IMR-90 (cell line): Measurements from ENCODE around the gene IQSEC1. TPM values are rescaled to one million over a fixed set of nuclear protein-coding genes. Genes with fewer than 3 reads are reported as not detected.

ENCODE experiments used
- ATAC-seq: fragments of 200-7000 bp; cut with Tn5 transposase; 2 replicates; pipeline ENCODE4 v1.9.1; 2020; ENCODE audit warnings: low read depth, mild to moderate bottlenecking, moderate library complexity
- BruUV-seq: library from RNA; stranded (reverse); fragments of 400-500 nt; replicated peaks from 2 replicates; lab custom pipeline; 2021; lab: Mats Ljungman, UMichigan
- CTCF ChIA-PET: fragments of 300-600 bp; formaldehyde crosslinking; extraction: SDS; loops from one replicate; lab custom pipeline; 2021; ENCODE audit warnings: antibody characterized with exemption; lab: Yijun Ruan, JAX
- POLR2A ChIA-PET: fragments of 300-600 bp; sonication (Branson Sonifier 250); formaldehyde crosslinking; loops from one replicate; lab custom pipeline; 2022; ENCODE audit warnings: antibody characterized with exemption; ENCODE audit not compliant: unreplicated experiment; lab: Charles Lee
- DNase-seq: peaks from one replicate; pipeline ENCODE4 v3.0.0; 2013
- H2AFZ ChIP-seq: replicated peaks from 2 replicates; pipeline ENCODE3; 2013; ENCODE audit warnings: low read length, mild to moderate bottlenecking; ENCODE audit not compliant: poor library complexity
- H2AK5ac ChIP-seq: 2 replicates; pipeline ENCODE4 v1.6.1; 2013; ENCODE audit warnings: low read depth, low read length, inconsistent platforms
- H2AK9ac ChIP-seq: replicated peaks from 2 replicates; pipeline ENCODE3; 2013; ENCODE audit warnings: mild to moderate bottlenecking, low read depth, low read length, moderate library complexity; ENCODE audit not compliant: poor library complexity
- H2BK120ac ChIP-seq: 2 replicates; pipeline ENCODE4 v1.6.1; 2013; ENCODE audit warnings: low read depth, low read length, inconsistent platforms
- H2BK15ac ChIP-seq: 3 replicates; pipeline ENCODE4 v1.6.1; 2013; ENCODE audit warnings: low read depth, low read length, inconsistent platforms
- H2BK20ac ChIP-seq: 2 replicates; pipeline ENCODE4 v1.6.1; 2013; ENCODE audit warnings: low read depth, mild to moderate bottlenecking, inconsistent platforms, low read length, moderate library complexity
- H2BK5ac ChIP-seq: 2 replicates; pipeline ENCODE4 v1.6.1; 2013; ENCODE audit warnings: mild to moderate bottlenecking, low read depth, low read length, inconsistent platforms; ENCODE audit not compliant: poor library complexity, severe bottlenecking
- H3K14ac ChIP-seq: replicated peaks from 2 replicates; pipeline ENCODE4 v1.6.1; 2013; ENCODE audit warnings: low read depth, low read length, inconsistent platforms
- H3K18ac ChIP-seq: 2 replicates; pipeline ENCODE4 v1.6.1; 2013; ENCODE audit warnings: low read depth, low read length, control low read depth
- H3K23ac ChIP-seq: 2 replicates; pipeline ENCODE4 v1.6.1; 2013; ENCODE audit warnings: low read depth, low read length, inconsistent platforms
- H3K27ac ChIP-seq: 2 replicates; pipeline ENCODE4 v1.5.1; 2013; ENCODE audit warnings: mild to moderate bottlenecking, control low read depth, low read length; ENCODE audit not compliant: insufficient read depth
- H3K27me3 ChIP-seq: 2 replicates; pipeline ENCODE4 v1.6.1; 2013; ENCODE audit warnings: low read length; ENCODE audit not compliant: control insufficient read depth, insufficient read depth
- H3K36me3 ChIP-seq: 2 replicates; pipeline ENCODE4 v1.6.1; 2013; ENCODE audit warnings: low read length, mixed read lengths; ENCODE audit not compliant: control insufficient read depth, insufficient read depth
- H3K4ac ChIP-seq: 2 replicates; pipeline ENCODE4 v1.6.1; 2013; ENCODE audit warnings: low read depth, low read length, inconsistent platforms
- H3K4me1 ChIP-seq: 2 replicates; pipeline ENCODE4 v1.6.1; 2013; ENCODE audit warnings: low read length, mixed read lengths; ENCODE audit not compliant: control insufficient read depth, insufficient read depth
- H3K4me2 ChIP-seq: 2 replicates; pipeline ENCODE4 v1.6.1; 2013; ENCODE audit warnings: low read depth, mild to moderate bottlenecking, control low read depth, low read length, moderate library complexity
- H3K4me3 ChIP-seq: 2 replicates; pipeline ENCODE4 v1.5.1; 2013; ENCODE audit warnings: low read depth, mild to moderate bottlenecking, control low read depth, low read length, moderate library complexity; ENCODE audit not compliant: insufficient read depth
- H3K56ac ChIP-seq: 2 replicates; pipeline ENCODE4 v1.6.1; 2013; ENCODE audit warnings: low read length, inconsistent platforms; ENCODE audit not compliant: insufficient read depth; ENCODE audit errors: extremely low read depth
- H3K79me1 ChIP-seq, 2 experiments: 2 replicates each; pipeline ENCODE4 v1.6.1; 2013; ENCODE audit warnings: low read length in 2 of 2, inconsistent platforms in 1 of 2, low read depth in 1 of 2
- H3K9ac ChIP-seq: 2 replicates; pipeline ENCODE4 v1.6.1; 2013; ENCODE audit warnings: low read depth, low read length, control low read depth
- H3K9me1 ChIP-seq: 2 replicates; pipeline ENCODE4 v1.6.1; 2013; ENCODE audit warnings: low read length, inconsistent platforms; ENCODE audit not compliant: insufficient read depth
- H3K9me3 ChIP-seq: 2 replicates; pipeline ENCODE4 v1.6.1; 2013; ENCODE audit warnings: low read length; ENCODE audit not compliant: control insufficient read depth, insufficient read depth
- H4K20me1 ChIP-seq: 2 replicates; pipeline ENCODE4 v1.6.1; 2013; ENCODE audit warnings: low read length, inconsistent platforms; ENCODE audit not compliant: insufficient read depth
- H4K5ac ChIP-seq: 2 replicates; pipeline ENCODE4 v1.6.1; 2013; ENCODE audit warnings: mild to moderate bottlenecking, low read depth, low read length, control low read depth
- H4K8ac ChIP-seq, 2 experiments: 2 replicates each; pipeline ENCODE4 v1.6.1; 2013; ENCODE audit warnings: low read depth in 2 of 2, low read length in 2 of 2, control low read depth in 1 of 2, inconsistent platforms in 1 of 2
- H4K91ac ChIP-seq: 2 replicates; pipeline ENCODE4 v1.6.1; 2013; ENCODE audit warnings: low read depth, low read length, inconsistent platforms; ENCODE audit not compliant: insufficient read depth
- BHLHE40 ChIP-seq: fragments of 150-350 bp; IDR thresholded peaks from 2 replicates; pipeline ENCODE4 v1.6.1; 2016; ENCODE audit warnings: mild to moderate bottlenecking, low read depth, low read length
- CEBPB ChIP-seq: IDR thresholded peaks from 2 replicates; pipeline ENCODE4 v1.6.1; 2012; ENCODE audit warnings: low read depth, low read length, improper control_type of control experiment
- CHD1 ChIP-seq: IDR thresholded peaks from 2 replicates; pipeline ENCODE4 v1.6.1; 2012; ENCODE audit warnings: low read depth, low read length, improper control_type of control experiment
- MAFK ChIP-seq: IDR thresholded peaks from 2 replicates; pipeline ENCODE4 v1.6.1; 2012; ENCODE audit warnings: low read depth, low read length, improper control_type of control experiment
- MAZ ChIP-seq: IDR thresholded peaks from 2 replicates; pipeline ENCODE4 v1.6.1; 2012; ENCODE audit warnings: low read depth, mild to moderate bottlenecking, low read length, improper control_type of control experiment, moderate library complexity, borderline replicate concordance
- MXI1 ChIP-seq: IDR thresholded peaks from 2 replicates; pipeline ENCODE4 v1.6.1; 2012; ENCODE audit warnings: low read depth, mild to moderate bottlenecking, low read length, moderate library complexity, borderline replicate concordance
- POLR2A ChIP-seq: IDR thresholded peaks from 2 replicates; pipeline ENCODE4 v1.6.1; 2012; ENCODE audit warnings: mild to moderate bottlenecking, low read depth, low read length
- RCOR1 ChIP-seq: IDR thresholded peaks from 2 replicates; pipeline ENCODE4 v1.6.1; 2012; ENCODE audit warnings: mild to moderate bottlenecking, low read length, improper control_type of control experiment; ENCODE audit not compliant: insufficient replicate concordance
- RFX5 ChIP-seq: IDR thresholded peaks from 2 replicates; pipeline ENCODE4 v1.8.0; 2012; ENCODE audit warnings: low read depth, mild to moderate bottlenecking, low read length, moderate library complexity
- SMC3 ChIP-seq: fragments of 150-350 bp; IDR thresholded peaks from 2 replicates; pipeline ENCODE4 v1.6.1; 2016; ENCODE audit warnings: low read depth, mild to moderate bottlenecking, antibody characterized with exemption, low read length, moderate library complexity
- WGBS, 2 experiments: methylation state at CpG; one replicate each; pipeline versions ENCODE4 v1.1.5 to v1.1.7; 2013; ENCODE audit warnings: missing lambda C conversion rate in 2 of 2; ENCODE audit not compliant: insufficient read length in 1 of 2; ENCODE audit errors: extremely low coverage in 2 of 2; 5-methylcytosine and 5-hydroxymethylcytosine counted together
- dilution Hi-C: fragments of 300-500 bp; cut with HindIII; formaldehyde crosslinking; loops from one replicate; pipeline ENCODE4 v1.14.3; 2018; ENCODE audit warnings: low sequenced_read_pairs; ENCODE audit not compliant: unreplicated experiment
- in situ Hi-C: fragments of 300-500 bp; cut with MboI; formaldehyde crosslinking; loops from 3 replicates; pipeline ENCODE4 v1.14.3; 2019; ENCODE audit warnings: low sequenced_read_pairs, inconsistent platforms, mixed read lengths
- intact Hi-C: fragments of 100-400 bp; cut with micrococcal nuclease; formaldehyde crosslinking; loops from 2 replicates; pipeline ENCODE4 v1.10.0; 2022
- polyA plus RNA-seq, 3 experiments: library from polyadenylated mRNA; depleted of rRNA; stranded (reverse); fragments of >200 nt; gene quantifications; 2 replicates each; pipeline ENCODE4 v1.2.3, GENCODE V29; 2012; ENCODE audit warnings: low replicate concordance in 1 of 3
- total RNA-seq: library from RNA; depleted of rRNA; stranded (reverse); fragments of >200 nt; gene quantifications from 2 replicates; pipeline ENCODE4 v1.2.3, GENCODE V29; 2012
- TF ChIP-seq, protein P1 (sequence below): fragments of 150-350 bp; IDR thresholded peaks from 2 replicates; pipeline ENCODE4 v1.6.1; 2017; ENCODE audit warnings: mild to moderate bottlenecking, antibody characterized with exemption, low read length, low read depth
- TF ChIP-seq, protein P2 (sequence below): conservative IDR thresholded peaks from 2 replicates; pipeline ENCODE4 v1.5.1; 2012; ENCODE audit warnings: mild to moderate bottlenecking, low read depth, low read length, improper control_type of control experiment
- TF ChIP-seq, protein P3 (sequence below): fragments of 150-350 bp; IDR thresholded peaks from 2 replicates; pipeline ENCODE4 v1.6.1; 2016; ENCODE audit warnings: low read depth, mild to moderate bottlenecking, low read length, moderate library complexity, borderline replicate concordance

The IQSEC1 gene
- total and polyA plus RNA-seq, 2 of the 4 experiments (the other 2 are of a cell fraction) = 5.9 to 11.9 TPM

DNA sequence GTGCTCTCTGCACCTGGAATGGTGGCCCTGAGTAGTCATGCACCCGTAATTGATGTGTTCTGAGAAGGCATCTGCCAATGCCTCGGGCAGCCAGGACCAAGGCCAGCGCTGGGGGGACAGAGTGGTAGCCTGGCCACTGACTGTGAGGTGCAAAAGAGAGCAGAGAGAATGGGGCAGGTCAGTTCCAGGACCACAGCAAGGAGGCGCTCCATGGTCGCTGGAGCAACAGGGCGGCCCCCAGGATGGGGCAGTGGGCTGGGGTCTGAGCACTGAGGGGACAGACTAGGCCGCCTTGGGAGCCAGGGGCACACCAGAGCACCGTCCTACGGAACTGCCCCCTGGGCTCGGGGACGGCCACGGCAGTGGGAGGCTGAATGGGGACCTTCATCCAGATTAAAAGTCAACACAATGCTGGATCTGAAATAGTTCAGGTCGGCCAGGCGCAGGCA, 48.3 kb upstream of the IQSEC1 start:
- in situ Hi-C loops = no loop called here
- Histone ChIP-seq H2BK5ac (no peak overlapping the region), H2BK20ac (no peak overlapping the region), H3K4me1 (no peaks in the 10 kb centered on the region), H4K91ac (no peak overlapping the region), H3K4me2 (no peak overlapping the region), H3K9me3 (no peaks in the 10 kb centered on the region), H3K27me3 (peaks cover 10% of the 10 kb centered on the region), H3K36me3 (no peaks in the 10 kb centered on the region), H3K14ac (no peak overlapping the region), H3K23ac (no peak overlapping the region), H3K4ac (no peak overlapping the region), H2BK15ac (no peak overlapping the region), H3K4me3 (no peak overlapping the region), H3K18ac (no peak overlapping the region), H2AK9ac (no peak overlapping the region), H4K8ac (no peak overlapping the region), H3K9me1 (no peaks in the 10 kb centered on the region), H4K20me1 (no peaks in the 10 kb centered on the region), H3K56ac (no peak overlapping the region), H2BK120ac (no peak overlapping the region), H2AK5ac (no peak overlapping the region), H2AFZ (no peak overlapping the region), H4K5ac (no peak overlapping the region), H3K79me1 (no peaks in the 10 kb centered on the region), H3K9ac (no peak overlapping the region), H3K27ac (no peak overlapping the region)
- CTCF ChIA-PET = no interaction called here
- POLR2A ChIA-PET = no interaction called here
- no CpG with 5 or more reads among the region's 14 CpGs for WGBS, 2 experiments
- TF ChIP-seq POLR2A (no peak), RFX5 (no peak), MAZ (no peak), CHD1 (no peak), MXI1 (no peak), CEBPB (no peak), RCOR1 (no peak), BHLHE40 (no peak), SMC3 (no peak), MAFK (no peak)
- TF ChIP-seq, protein P1, sequence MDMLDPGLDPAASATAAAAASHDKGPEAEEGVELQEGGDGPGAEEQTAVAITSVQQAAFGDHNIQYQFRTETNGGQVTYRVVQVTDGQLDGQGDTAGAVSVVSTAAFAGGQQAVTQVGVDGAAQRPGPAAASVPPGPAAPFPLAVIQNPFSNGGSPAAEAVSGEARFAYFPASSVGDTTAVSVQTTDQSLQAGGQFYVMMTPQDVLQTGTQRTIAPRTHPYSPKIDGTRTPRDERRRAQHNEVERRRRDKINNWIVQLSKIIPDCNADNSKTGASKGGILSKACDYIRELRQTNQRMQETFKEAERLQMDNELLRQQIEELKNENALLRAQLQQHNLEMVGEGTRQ = no peak
- TF ChIP-seq, protein P2, sequence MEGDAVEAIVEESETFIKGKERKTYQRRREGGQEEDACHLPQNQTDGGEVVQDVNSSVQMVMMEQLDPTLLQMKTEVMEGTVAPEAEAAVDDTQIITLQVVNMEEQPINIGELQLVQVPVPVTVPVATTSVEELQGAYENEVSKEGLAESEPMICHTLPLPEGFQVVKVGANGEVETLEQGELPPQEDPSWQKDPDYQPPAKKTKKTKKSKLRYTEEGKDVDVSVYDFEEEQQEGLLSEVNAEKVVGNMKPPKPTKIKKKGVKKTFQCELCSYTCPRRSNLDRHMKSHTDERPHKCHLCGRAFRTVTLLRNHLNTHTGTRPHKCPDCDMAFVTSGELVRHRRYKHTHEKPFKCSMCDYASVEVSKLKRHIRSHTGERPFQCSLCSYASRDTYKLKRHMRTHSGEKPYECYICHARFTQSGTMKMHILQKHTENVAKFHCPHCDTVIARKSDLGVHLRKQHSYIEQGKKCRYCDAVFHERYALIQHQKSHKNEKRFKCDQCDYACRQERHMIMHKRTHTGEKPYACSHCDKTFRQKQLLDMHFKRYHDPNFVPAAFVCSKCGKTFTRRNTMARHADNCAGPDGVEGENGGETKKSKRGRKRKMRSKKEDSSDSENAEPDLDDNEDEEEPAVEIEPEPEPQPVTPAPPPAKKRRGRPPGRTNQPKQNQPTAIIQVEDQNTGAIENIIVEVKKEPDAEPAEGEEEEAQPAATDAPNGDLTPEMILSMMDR = no peak
- TF ChIP-seq, protein P3, sequence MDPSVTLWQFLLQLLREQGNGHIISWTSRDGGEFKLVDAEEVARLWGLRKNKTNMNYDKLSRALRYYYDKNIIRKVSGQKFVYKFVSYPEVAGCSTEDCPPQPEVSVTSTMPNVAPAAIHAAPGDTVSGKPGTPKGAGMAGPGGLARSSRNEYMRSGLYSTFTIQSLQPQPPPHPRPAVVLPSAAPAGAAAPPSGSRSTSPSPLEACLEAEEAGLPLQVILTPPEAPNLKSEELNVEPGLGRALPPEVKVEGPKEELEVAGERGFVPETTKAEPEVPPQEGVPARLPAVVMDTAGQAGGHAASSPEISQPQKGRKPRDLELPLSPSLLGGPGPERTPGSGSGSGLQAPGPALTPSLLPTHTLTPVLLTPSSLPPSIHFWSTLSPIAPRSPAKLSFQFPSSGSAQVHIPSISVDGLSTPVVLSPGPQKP = no peak
- ATAC-seq (no peak), DNase-seq (no peak)
- BruUV-seq = no TSS peak
- dilution Hi-C loops = no loop called here
- intact Hi-C loops = no loop called here
